ENCODE measurements around the gene COL5A1.

COL5A1 gene

DNA sequence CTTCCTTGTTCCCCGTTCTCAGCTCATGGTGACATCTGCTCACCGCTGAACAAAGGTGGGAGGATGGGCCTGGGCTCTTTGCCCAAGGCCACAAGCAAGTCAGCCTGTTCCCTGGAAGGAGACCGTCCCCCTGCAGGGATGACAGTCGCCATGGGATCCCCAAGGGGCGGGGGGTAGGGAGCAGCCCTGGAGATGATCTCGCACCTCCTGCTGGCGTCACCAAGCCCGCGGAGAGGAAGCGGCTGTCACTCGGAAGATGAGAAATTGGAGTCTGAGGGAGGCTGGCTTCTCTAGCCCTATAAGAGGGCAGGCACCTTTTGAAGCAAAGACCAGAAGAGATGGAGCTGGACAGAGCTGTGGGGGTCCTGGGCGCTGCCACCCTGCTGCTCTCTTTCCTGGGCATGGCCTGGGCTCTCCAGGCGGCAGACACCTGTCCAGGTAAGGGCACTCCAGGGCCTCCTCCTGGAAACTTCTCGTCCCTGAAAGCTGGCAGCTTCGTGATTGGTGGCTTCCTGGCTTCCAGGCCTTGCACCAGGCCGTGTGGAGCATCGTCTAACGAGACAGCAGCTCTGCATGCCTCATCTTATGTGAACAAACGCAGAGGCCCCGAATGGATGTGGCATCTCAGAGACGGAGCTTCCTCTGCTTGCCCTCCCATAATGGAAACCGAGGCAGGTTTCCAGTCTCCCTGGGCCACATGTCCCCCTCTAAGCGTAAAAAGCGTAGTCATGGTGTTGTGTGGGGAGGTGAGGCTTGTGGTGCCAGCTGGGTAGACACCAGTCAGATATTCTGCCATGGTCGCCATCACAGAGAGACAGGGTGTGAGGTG, 239.1 kb downstream of the COL5A1 start, which contains the start of gene FCN2:
TSS of gene FCN2 (plus strand) at position 327 of the 829 bp plus-strand sequence. CDS start at position 339, 12 bp downstream.
- H3K9ac ChIP-seq (ENCODE audit: low read depth, low read length), result no peak within 1 kb of the TSS
- no peak within 1 kb of the TSS for H3K4me2 ChIP-seq (ENCODE audit: low read length)
- H3K4me1 ChIP-seq (ENCODE audit: control insufficient read depth, insufficient read depth, low read length), result no peaks in the 10 kb centered on the region
- peaks cover 54% of the 10 kb centered on the region for H3K27me3 ChIP-seq (ENCODE audit: control insufficient read depth, insufficient read depth, low read length)
- H3K9me3 ChIP-seq (replicated peaks; ENCODE audit: low read length), result no peaks in the 10 kb centered on the region
- no peak within 1 kb of the TSS for H3K4me3 ChIP-seq (ENCODE audit: low read length)
- H3K36me3 ChIP-seq (ENCODE audit: insufficient read depth, low read length), result no peaks in the 10 kb centered on the region

DNA sequence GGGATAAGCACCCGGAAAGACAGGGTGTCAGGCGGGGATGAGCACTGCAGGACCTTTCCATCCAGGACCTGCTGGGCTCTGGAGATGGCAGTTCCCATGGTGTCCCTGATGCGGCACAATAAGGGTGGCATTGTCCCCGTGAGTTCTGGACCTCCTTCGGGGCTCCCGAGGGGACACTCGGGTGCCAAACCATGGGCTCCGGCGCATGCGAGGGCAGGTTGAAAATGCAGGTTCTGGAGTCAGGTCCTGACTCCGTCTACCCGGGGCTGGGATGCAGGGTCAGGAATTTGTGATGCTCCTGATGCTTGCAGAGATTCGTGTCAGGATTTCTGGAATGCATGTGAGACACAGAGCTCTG, 239.7 kb downstream of the COL5A1 start:
- Histone ChIP-seq H3K27me3 (ENCODE audit: control insufficient read depth, insufficient read depth, low read length) (peaks cover 50% of the 10 kb centered on the region), H3K4me1 (ENCODE audit: control insufficient read depth, insufficient read depth, low read length) (no peaks in the 10 kb centered on the region), H3K4me2 (ENCODE audit: low read length) (no peak overlapping the region), H3K4me3 (ENCODE audit: low read length) (no peak overlapping the region), H3K36me3 (ENCODE audit: insufficient read depth, low read length) (no peaks in the 10 kb centered on the region), H3K9me3 (replicated peaks; ENCODE audit: low read length) (no peaks in the 10 kb centered on the region), H3K9ac (ENCODE audit: low read depth, low read length) (no peak overlapping the region)

DNA sequence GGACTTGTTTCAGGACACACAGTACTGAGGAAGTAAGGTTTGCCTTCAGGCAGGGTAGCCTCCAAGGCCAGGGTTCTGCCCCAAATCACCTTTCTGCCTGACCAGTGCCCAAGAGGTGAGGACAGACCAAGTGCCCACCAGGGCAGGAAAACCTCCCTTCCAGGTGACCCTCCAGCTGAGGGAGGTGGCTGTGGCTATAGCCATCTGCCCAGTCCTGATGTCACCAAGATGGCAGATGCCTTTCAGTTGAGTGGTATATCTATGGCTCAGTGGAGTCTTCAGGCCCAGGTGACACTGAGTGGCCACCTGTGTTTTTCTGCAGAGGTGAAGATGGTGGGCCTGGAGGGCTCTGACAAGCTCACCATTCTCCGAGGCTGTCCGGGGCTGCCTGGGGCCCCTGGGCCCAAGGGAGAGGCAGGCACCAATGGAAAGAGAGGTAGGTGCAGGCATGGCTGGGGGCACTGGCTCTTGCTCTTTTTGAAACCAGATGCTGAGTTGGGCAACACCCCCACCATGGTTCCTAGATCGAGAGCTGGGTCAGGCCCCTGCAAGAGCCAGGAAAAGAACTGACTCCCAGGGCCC, 240.7 kb downstream of the COL5A1 start:
- no peaks in the 10 kb centered on the region for H3K4me1 ChIP-seq (ENCODE audit: control insufficient read depth, insufficient read depth, low read length)
- no peaks in the 10 kb centered on the region for H3K9me3 ChIP-seq (replicated peaks; ENCODE audit: low read length)
- no peak overlapping the region for H3K9ac ChIP-seq (ENCODE audit: low read depth, low read length)
- no peaks in the 10 kb centered on the region for H3K36me3 ChIP-seq (ENCODE audit: insufficient read depth, low read length)
- H3K4me2 ChIP-seq (ENCODE audit: low read length), result no peak overlapping the region
- H3K27me3 ChIP-seq (ENCODE audit: control insufficient read depth, insufficient read depth, low read length), result peaks cover 53% of the 10 kb centered on the region
- no peak overlapping the region for H3K4me3 ChIP-seq (ENCODE audit: low read length)

DNA sequence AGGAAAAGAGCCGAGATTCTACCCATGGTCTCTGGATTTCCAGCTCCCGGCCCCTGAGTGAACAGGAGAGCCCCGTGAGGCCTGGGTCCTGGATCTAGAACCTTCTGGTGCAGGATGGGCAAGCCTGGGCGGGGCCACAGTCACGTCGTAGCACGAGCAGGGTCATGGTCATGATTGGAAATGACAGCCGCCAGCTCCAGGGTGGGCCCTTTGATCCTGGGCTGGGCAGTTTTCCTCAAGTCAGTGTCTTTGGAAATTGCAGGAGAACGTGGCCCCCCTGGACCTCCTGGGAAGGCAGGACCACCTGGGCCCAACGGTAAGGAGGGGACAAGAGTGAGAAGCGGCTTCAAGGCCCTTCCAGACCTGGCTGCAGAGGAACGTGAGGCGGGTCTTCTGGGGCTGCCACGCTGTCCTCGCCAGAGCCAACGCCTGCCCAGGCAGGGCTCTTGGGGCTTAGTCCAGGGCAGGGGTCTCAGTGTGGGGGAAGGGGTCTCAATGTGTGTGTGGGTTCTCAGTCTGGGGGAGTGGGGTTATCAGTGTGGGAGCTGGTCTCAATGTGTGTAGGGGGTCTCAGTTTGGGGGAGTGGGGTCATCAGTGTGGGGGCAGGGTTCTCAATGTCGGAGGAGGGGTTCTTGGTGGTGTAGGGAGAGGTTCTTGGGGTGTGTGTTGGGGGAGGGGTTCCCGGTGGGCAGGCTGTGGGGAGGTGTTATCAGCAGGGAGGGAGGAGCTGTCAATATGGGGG, 241.6 kb downstream of the COL5A1 start:
- Histone ChIP-seq H3K9me3 (replicated peaks; ENCODE audit: low read length) (no peaks in the 10 kb centered on the region), H3K27me3 (ENCODE audit: control insufficient read depth, insufficient read depth, low read length) (peaks cover 53% of the 10 kb centered on the region), H3K4me2 (ENCODE audit: low read length) (no peak overlapping the region)

DNA sequence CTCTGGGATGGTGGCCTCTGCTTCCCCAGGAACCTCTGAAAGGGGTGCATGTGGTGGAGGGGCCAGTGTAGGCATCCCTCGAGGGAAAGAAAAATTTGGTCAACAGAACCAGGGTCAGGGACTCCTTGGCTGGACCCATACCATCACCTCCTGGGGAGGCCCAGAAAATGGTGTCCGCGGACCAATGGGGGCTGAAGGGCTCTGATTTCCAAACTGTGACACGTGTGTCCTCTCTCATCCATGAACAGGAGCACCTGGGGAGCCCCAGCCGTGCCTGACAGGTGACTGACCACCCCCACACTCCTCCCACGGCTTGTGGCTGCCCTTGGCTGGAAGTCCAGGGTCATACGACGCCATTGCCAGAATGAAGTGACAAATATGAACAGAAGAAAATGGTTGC, 242.9 kb downstream of the COL5A1 start:
- no peak overlapping the region for H3K9ac ChIP-seq (ENCODE audit: low read depth, low read length)
- H3K4me1 ChIP-seq (ENCODE audit: control insufficient read depth, insufficient read depth, low read length), result no peaks in the 10 kb centered on the region
- H3K4me3 ChIP-seq (ENCODE audit: low read length), result no peak overlapping the region
- H3K36me3 ChIP-seq (ENCODE audit: insufficient read depth, low read length), result no peaks in the 10 kb centered on the region
- no peak overlapping the region for H3K4me2 ChIP-seq (ENCODE audit: low read length)
- no peaks in the 10 kb centered on the region for H3K9me3 ChIP-seq (replicated peaks; ENCODE audit: low read length)
- peaks cover 49% of the 10 kb centered on the region for H3K27me3 ChIP-seq (ENCODE audit: control insufficient read depth, insufficient read depth, low read length)

More for the DNA sequence above, 241.6 kb downstream of the COL5A1 start:
- H3K9ac ChIP-seq (ENCODE audit: low read depth, low read length), result no peak overlapping the region
- no peaks in the 10 kb centered on the region for H3K36me3 ChIP-seq (ENCODE audit: insufficient read depth, low read length)
- H3K4me3 ChIP-seq (ENCODE audit: low read length), result no peak overlapping the region
- no peaks in the 10 kb centered on the region for H3K4me1 ChIP-seq (ENCODE audit: control insufficient read depth, insufficient read depth, low read length)

DNA sequence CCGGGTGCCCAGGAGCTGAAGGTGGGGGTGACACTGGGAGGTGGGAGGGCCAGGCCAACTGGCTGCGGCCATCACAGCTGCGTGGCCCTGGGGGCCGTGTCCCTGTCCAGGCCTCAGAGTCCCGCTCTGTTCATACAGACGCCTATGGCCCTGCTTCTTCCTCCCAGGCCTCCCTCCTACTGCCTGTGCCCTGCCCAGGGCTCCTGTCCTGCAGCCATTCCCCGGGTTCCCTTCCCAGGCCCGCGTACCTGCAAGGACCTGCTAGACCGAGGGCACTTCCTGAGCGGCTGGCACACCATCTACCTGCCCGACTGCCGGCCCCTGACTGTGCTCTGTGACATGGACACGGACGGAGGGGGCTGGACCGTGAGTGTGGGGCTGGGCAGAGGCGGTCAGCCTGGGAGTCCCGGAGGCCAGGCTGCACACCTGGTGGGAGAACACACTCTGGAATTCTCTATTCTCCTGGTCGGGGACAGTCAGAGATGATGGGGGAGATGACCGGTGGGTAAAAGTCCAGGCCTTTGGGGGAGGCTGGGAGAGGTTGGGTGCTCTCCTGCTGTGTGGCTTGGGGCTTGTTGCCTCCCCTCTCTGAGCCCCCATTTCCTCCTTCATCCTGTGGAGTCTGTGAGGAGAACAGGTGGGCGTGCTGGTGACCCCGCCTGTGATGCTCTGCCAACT, 243.5 kb downstream of the COL5A1 start:
- H3K36me3 ChIP-seq (ENCODE audit: insufficient read depth, low read length), result no peaks in the 10 kb centered on the region
- H3K27me3 ChIP-seq (ENCODE audit: control insufficient read depth, insufficient read depth, low read length), result peaks cover 48% of the 10 kb centered on the region
- H3K4me2 ChIP-seq (ENCODE audit: low read length), result no peak overlapping the region
- H3K9me3 ChIP-seq (replicated peaks; ENCODE audit: low read length), result no peaks in the 10 kb centered on the region
- H3K4me1 ChIP-seq (ENCODE audit: control insufficient read depth, insufficient read depth, low read length), result no peaks in the 10 kb centered on the region
- H3K9ac ChIP-seq (ENCODE audit: low read depth, low read length), result no peak overlapping the region
- no peak overlapping the region for H3K4me3 ChIP-seq (ENCODE audit: low read length)

DNA sequence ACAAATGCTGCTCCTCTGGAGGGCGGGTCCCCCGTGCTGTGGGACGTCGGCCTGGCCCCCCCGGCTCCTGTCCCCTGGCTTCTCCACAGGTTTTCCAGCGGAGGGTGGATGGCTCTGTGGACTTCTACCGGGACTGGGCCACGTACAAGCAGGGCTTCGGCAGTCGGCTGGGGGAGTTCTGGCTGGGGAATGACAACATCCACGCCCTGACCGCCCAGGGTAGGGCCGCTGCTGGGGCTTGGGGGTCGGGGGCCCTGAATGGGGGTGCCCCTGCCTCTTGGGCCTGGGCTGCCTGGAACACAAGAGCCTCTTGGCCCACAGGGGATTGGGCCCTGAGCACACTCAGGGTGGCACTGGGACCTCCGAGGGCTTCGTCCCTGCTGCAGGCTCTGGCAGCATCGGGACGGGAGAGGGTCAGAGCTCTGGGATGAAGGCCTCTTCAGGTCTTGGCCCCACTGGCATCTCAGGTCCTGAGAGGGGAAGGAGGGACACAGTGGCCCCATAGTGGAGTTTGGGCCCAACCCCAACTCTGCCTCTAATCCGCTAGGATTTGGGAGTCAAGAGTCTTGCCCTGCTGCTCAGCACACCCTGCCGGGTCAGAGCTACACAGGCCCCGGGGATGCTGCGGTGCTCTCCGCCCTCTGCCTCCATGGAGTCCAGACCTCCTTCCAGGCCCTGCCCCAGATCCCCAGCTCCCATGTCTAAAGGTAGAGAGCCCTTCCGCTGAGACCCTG, 244.2 kb downstream of the COL5A1 start:
- no peaks in the 10 kb centered on the region for H3K36me3 ChIP-seq (ENCODE audit: insufficient read depth, low read length)
- no peak overlapping the region for H3K9ac ChIP-seq (ENCODE audit: low read depth, low read length)
- peaks cover 49% of the 10 kb centered on the region for H3K27me3 ChIP-seq (ENCODE audit: control insufficient read depth, insufficient read depth, low read length)
- H3K4me3 ChIP-seq (ENCODE audit: low read length), result no peak overlapping the region
- H3K4me1 ChIP-seq (ENCODE audit: control insufficient read depth, insufficient read depth, low read length), result no peaks in the 10 kb centered on the region
- no peak overlapping the region for H3K4me2 ChIP-seq (ENCODE audit: low read length)
- no peaks in the 10 kb centered on the region for H3K9me3 ChIP-seq (replicated peaks; ENCODE audit: low read length)

DNA sequence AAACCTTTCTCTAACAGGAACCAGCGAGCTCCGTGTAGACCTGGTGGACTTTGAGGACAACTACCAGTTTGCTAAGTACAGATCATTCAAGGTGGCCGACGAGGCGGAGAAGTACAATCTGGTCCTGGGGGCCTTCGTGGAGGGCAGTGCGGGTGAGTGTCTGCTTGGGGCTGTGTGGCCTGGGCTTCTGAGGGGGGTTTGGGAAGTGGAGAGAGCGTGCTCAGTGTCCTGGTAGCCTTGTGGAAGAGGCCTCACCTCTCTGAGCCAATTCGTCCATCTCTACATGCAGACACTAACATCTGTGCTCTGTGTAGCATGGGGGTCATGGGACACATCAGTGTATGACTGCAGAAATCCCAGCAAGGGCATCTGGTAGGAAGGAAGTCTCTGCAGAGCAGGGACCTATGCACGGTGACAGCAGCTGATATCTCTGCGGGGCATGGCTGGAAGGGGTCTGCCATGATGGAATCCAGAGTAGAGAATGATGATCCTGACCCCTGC, 244.9 kb downstream of the COL5A1 start:
- Histone ChIP-seq H3K4me3 (ENCODE audit: low read length) (no peak overlapping the region), H3K9me3 (replicated peaks; ENCODE audit: low read length) (no peaks in the 10 kb centered on the region), H3K9ac (ENCODE audit: low read depth, low read length) (no peak overlapping the region), H3K4me1 (ENCODE audit: control insufficient read depth, insufficient read depth, low read length) (no peaks in the 10 kb centered on the region), H3K36me3 (ENCODE audit: insufficient read depth, low read length) (no peaks in the 10 kb centered on the region), H3K27me3 (ENCODE audit: control insufficient read depth, insufficient read depth, low read length) (peaks cover 49% of the 10 kb centered on the region), H3K4me2 (ENCODE audit: low read length) (no peak overlapping the region)

DNA sequence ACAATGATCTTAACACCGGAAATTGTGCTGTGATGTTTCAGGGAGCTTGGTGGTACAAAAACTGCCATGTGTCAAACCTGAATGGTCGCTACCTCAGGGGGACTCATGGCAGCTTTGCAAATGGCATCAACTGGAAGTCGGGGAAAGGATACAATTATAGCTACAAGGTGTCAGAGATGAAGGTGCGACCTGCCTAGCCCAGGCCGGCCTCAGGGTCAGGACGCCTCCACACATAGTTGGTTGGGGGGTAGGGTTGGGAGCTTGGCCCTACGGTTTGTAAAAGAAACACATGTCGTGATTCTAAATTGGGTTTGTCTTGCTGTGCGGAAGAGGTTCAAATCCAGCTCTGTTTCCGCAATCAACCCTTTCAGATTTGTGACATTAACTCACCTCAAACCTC, 245.6 kb downstream of the COL5A1 start:
- Histone ChIP-seq H3K9me3 (replicated peaks; ENCODE audit: low read length) (no peaks in the 10 kb centered on the region), H3K4me3 (ENCODE audit: low read length) (no peak overlapping the region), H3K4me2 (ENCODE audit: low read length) (no peak overlapping the region), H3K27me3 (ENCODE audit: control insufficient read depth, insufficient read depth, low read length) (peaks cover 41% of the 10 kb centered on the region), H3K4me1 (ENCODE audit: control insufficient read depth, insufficient read depth, low read length) (no peaks in the 10 kb centered on the region), H3K36me3 (ENCODE audit: insufficient read depth, low read length) (no peaks in the 10 kb centered on the region), H3K9ac (ENCODE audit: low read depth, low read length) (no peak overlapping the region)

DNA sequence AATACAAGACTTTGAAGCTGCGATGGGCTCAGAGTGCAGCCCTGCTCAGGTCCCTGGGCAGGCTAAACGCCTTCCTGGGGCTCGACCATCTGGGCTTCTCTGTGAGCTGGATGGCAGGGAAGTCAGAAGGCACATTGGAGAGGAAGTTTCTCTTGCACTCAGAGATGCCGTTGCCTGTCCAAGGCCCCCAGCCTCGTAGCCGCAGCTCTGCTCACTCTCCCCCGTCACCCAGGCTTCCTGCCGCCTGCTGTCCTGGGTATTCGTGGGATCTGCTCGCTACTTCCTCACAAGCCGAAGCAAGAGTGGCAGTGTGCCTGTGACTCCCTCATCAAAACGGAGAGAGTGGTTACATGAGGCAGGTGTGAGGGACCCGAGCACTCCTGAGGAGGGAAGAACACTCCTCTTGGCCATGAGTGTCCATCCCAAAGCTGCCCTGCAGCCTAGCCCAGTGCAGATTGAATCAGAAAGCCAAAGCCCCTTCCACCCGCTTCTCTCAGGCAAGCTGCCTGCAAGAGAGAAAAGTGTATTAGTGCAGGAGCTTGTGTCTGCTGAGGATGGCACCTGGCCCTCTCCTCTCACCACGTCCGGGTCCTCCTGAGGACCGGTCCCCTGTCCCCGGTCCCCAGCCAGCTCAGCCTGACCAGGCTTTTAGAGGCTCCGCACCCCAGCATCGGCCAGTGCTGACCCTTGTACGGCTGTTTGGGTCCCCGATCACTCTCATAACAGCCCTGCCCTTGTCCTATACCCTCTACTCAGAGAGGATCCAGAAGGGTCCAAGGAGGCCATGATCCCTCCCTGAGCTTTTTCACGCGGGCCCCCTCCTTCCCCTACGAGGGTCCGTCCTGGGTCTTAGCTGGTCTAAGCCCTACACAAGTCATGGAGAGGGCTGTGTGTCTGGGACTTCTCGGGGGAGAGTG, 246.3 kb downstream of the COL5A1 start:
- peaks cover 41% of the 10 kb centered on the region for H3K27me3 ChIP-seq (ENCODE audit: control insufficient read depth, insufficient read depth, low read length)
- no peak overlapping the region for H3K4me3 ChIP-seq (ENCODE audit: low read length)
- H3K4me2 ChIP-seq (ENCODE audit: low read length), result no peak overlapping the region
- H3K4me1 ChIP-seq (ENCODE audit: control insufficient read depth, insufficient read depth, low read length), result no peaks in the 10 kb centered on the region
- H3K9me3 ChIP-seq (replicated peaks; ENCODE audit: low read length), result no peaks in the 10 kb centered on the region
- no peak overlapping the region for H3K9ac ChIP-seq (ENCODE audit: low read depth, low read length)
- no peaks in the 10 kb centered on the region for H3K36me3 ChIP-seq (ENCODE audit: insufficient read depth, low read length)

Measured in skeletal muscle satellite cell (primary cell).